Ishikawa (cell line): ENCODE data around the gene CNPY4.

Source experiments
- CREB1 ChIP-seq: IDR thresholded peaks from 2 replicates; pipeline ENCODE4 v1.6.1; 2012; ENCODE audit warnings: low read depth
- EP300 ChIP-seq: IDR thresholded peaks from 2 replicates; pipeline ENCODE4 v1.6.1; 2012; ENCODE audit warnings: borderline replicate concordance
- FOXM1 ChIP-seq: IDR thresholded peaks from 2 replicates; pipeline ENCODE4 v1.6.1; 2012; ENCODE audit warnings: low read depth, borderline replicate concordance
- MAX ChIP-seq: IDR thresholded peaks from 2 replicates; pipeline ENCODE4 v1.6.1; 2012
- REST ChIP-seq: IDR thresholded peaks from 2 replicates; pipeline ENCODE4 v1.6.1; 2012; ENCODE audit warnings: low read depth, mild to moderate bottlenecking
- TAF1 ChIP-seq: IDR thresholded peaks from 2 replicates; pipeline ENCODE4 v1.6.1; 2012; ENCODE audit warnings: low read depth, mild to moderate bottlenecking
- YY1 ChIP-seq: IDR thresholded peaks from 2 replicates; pipeline ENCODE4 v1.6.1; 2012; ENCODE audit warnings: low read depth
- ZBTB7A ChIP-seq: IDR thresholded peaks from 2 replicates; pipeline ENCODE4 v1.6.1; 2012; ENCODE audit warnings: low read depth

- TF ChIP-seq ZBTB7A (no peak), REST (no peak), MAX (peak; percentile 6), YY1 (no peak), CREB1 (no peak), EP300 (no peak), FOXM1 (no peak), TAF1 (no peak)
Observed at GRCh38 chr7:100118388-100119071, 904 bp upstream of the CNPY4 start.
